Progenitor cell of endocrine pancreas (in vitro differentiated cells): Measurements from ENCODE around the gene DMAC2. TPM values are rescaled to one million over a fixed set of nuclear protein-coding genes. Genes with fewer than 3 reads are reported as not detected.
A peak's percentile ranks its signal among the peaks of the same experiment; 100 is the strongest.

Source experiments
- DNase-seq: peaks from one replicate; pipeline ENCODE4 v3.0.0; 2021; ENCODE audit warnings: low spot score; ENCODE audit not compliant: unreplicated experiment
- H3K27ac Mint-ChIP-seq: 2 replicates; pipeline ENCODE4 v1.8.0; 2021; ENCODE audit warnings: mild to moderate bottlenecking, moderate library complexity, mixed read lengths
- H3K27me3 Mint-ChIP-seq: 2 replicates; pipeline ENCODE4 v1.8.0; 2021; ENCODE audit warnings: mixed read lengths
- H3K36me3 Mint-ChIP-seq: 2 replicates; pipeline ENCODE4 v1.8.0; 2022; ENCODE audit warnings: mixed read lengths; ENCODE audit not compliant: insufficient read depth
- H3K4me1 Mint-ChIP-seq: 2 replicates; pipeline ENCODE4 v1.8.0; 2021; ENCODE audit warnings: low read depth, mixed read lengths
- H3K4me3 Mint-ChIP-seq: 2 replicates; pipeline ENCODE4 v1.8.0; 2021; ENCODE audit warnings: low read depth, mild to moderate bottlenecking, moderate library complexity, mixed read lengths
- H3K9me3 Mint-ChIP-seq: 2 replicates; pipeline ENCODE4 v1.8.0; 2021; ENCODE audit warnings: low read depth, mixed read lengths
- CTCF ChIP-seq: fragments of 200-600 bp; sonication (generic); IDR thresholded peaks from one replicate; pipeline ENCODE4 v1.5.0; 2021; ENCODE audit warnings: antibody characterized with exemption, mild to moderate bottlenecking; ENCODE audit not compliant: unreplicated experiment
- total RNA-seq: library from RNA; stranded (reverse); gene quantifications from 2 replicates; pipeline ENCODE4 v1.2.1, GENCODE V29; 2021

The DMAC2 gene
- total RNA-seq, 1 donor from 2014 or later: 54.1 TPM

GRCh38 chr19:41427647-41428480 lies 11.8 kb downstream of the DMAC2 start:
- Mint-ChIP-seq H3K4me3 (peak overlapping the region; percentile 59), H3K9me3 (no peaks in the 10 kb centered on the region), H3K27ac (peak overlapping the region; percentile 37), H3K4me1 (peaks cover 10% of the 10 kb centered on the region), H3K36me3 (peaks cover 3% of the 10 kb centered on the region), H3K27me3 (no peaks in the 10 kb centered on the region)
- TF ChIP-seq CTCF: no peak
- no peak for DNase-seq

GRCh38 chr19:41426952-41427646 lies 12.6 kb downstream of the DMAC2 start, which contains the start of gene B3GNT8:
B3GNT8 (minus strand) TSS chr19:41427374; CDS start chr19:41426778, 596 bp downstream.
- Mint-ChIP-seq H3K27me3 (no peaks in the 10 kb centered on the region), H3K36me3 (peaks cover 4% of the 10 kb centered on the region), H3K4me3 (peak within 1 kb of the TSS; percentile 85), H3K27ac (peak within 1 kb of the TSS; percentile 97), H3K9me3 (no peaks in the 10 kb centered on the region), H3K4me1 (peaks cover 10% of the 10 kb centered on the region)
- no peak for TF ChIP-seq CTCF
- DNase-seq: peak; percentile 70

GRCh38 chr19:41426116-41426841 lies 13.4 kb downstream of the DMAC2 start:
- Mint-ChIP-seq H3K27ac (no peak overlapping the region), H3K4me1 (peaks cover 10% of the 10 kb centered on the region), H3K9me3 (no peaks in the 10 kb centered on the region), H3K36me3 (peaks cover 5% of the 10 kb centered on the region), H3K4me3 (peak overlapping the region; percentile 85), H3K27me3 (no peaks in the 10 kb centered on the region)
- DNase-seq: no peak
- TF ChIP-seq CTCF: no peak

GRCh38 chr19:41425174-41426115 lies 14.3 kb downstream of the DMAC2 start:
- Mint-ChIP-seq H3K9me3 (no peaks in the 10 kb centered on the region), H3K36me3 (peaks cover 5% of the 10 kb centered on the region), H3K4me3 (peak overlapping the region; percentile 40), H3K4me1 (peaks cover 10% of the 10 kb centered on the region), H3K27ac (no peak overlapping the region), H3K27me3 (no peaks in the 10 kb centered on the region)
- no peak for TF ChIP-seq CTCF
- no peak for DNase-seq
